ENCODE measurements around the gene UBE2D2. TPM values are rescaled to one million over a fixed set of nuclear protein-coding genes. Genes with fewer than 3 reads are reported as not detected.

UBE2D2 gene
- total and polyA plus RNA-seq, 2 of the 13 experiments (the other 11 are each of a cell fraction or from before 2014, with no cell fraction given), result 79.1 to 109 TPM

DNA sequence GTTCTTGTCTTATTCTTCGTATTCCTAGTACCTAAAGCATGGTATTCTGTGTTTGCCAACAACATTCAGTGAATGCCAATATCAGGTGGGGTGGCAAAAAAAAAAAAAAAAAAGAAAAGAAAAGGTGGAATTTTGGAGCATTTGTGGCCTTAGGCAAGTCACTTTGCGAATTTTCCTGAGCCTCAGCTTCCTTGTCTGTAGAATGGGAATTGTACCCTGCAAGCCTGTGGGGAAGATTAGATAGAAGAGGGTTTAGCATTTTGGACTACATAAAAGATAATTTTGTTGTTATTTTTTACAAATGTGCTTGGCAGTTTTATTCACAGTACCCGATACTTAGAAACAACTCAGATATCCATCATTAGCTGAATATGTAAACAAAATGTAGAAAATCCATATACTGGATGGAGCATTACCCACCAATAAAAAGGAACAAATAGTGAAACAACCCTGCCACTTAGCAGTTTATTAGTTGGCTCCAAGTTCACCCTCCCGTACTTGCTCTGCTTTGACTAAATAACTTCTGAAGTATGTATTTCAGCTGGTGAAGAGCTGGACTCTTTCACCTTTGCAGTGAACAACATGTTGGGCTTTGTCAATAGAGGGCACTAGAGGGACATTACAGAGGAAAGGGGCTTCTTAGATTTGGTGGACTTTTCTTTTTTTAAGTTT, 13.6 kb downstream of the UBE2D2 start (continued):
- TF ChIP-seq, protein P1, sequence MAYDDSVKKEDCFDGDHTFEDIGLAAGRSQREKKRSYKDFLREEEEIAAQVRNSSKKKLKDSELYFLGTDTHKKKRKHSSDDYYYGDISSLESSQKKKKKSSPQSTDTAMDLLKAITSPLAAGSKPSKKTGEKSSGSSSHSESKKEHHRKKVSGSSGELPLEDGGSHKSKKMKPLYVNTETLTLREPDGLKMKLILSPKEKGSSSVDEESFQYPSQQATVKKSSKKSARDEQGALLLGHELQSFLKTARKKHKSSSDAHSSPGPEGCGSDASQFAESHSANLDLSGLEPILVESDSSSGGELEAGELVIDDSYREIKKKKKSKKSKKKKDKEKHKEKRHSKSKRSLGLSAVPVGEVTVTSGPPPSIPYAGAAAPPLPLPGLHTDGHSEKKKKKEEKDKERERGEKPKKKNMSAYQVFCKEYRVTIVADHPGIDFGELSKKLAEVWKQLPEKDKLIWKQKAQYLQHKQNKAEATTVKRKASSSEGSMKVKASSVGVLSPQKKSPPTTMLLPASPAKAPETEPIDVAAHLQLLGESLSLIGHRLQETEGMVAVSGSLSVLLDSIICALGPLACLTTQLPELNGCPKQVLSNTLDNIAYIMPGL (CRISPR knock-in tag; IDR thresholded peaks at IDR 0.05; ENCODE audit: borderline replicate concordance in 1 of 2, low read depth in 1 of 2), result 0 out of 4 replicates have a peak, but pooled peaks of 1 of the 2 experiments have one; percentile 7
- TF ChIP-seq ZSCAN29 (CRISPR knock-in tag; conservative IDR thresholded peaks at IDR 0.05) (no peak), GTF3A (CRISPR knock-in tag; conservative IDR thresholded peaks at IDR 0.05) (no peak), PPARG (CRISPR knock-in tag; conservative IDR thresholded peaks at IDR 0.05) (no peak), NR2F2 (IDR thresholded peaks at IDR 0.05; ENCODE audit: borderline replicate concordance, low read depth) (no peak), TARDBP (CRISPR knock-in tag; IDR thresholded peaks at IDR 0.05) (no peak), ZFP36 (IDR thresholded peaks at IDR 0.05; ENCODE audit: borderline replicate concordance, low read depth, low read length, partially characterized antibody) (no peak), PCBP1 (IDR thresholded peaks at IDR 0.05; ENCODE audit: borderline replicate concordance, low read depth, low read length) (no peak), DPF2 (CRISPR knock-in tag; IDR thresholded peaks at IDR 0.05; ENCODE audit: borderline replicate concordance, low read depth) (no peak), THAP11 (CRISPR knock-in tag; IDR thresholded peaks at IDR 0.05) (0 out of 2 replicates have a peak, but pooled peaks have one; percentile 32), RCOR2 (CRISPR knock-in tag; IDR thresholded peaks at IDR 0.05) (0 out of 2 replicates have a peak, but pooled peaks have one; percentile 23), KLF13 (CRISPR knock-in tag; IDR thresholded peaks at IDR 0.05) (no peak), NCOA2 (CRISPR knock-in tag; IDR thresholded peaks at IDR 0.05) (no peak), CBX1 (IDR thresholded peaks at IDR 0.05; ENCODE audit: low read depth) (no peak)
- TF ChIP-seq, protein P2, sequence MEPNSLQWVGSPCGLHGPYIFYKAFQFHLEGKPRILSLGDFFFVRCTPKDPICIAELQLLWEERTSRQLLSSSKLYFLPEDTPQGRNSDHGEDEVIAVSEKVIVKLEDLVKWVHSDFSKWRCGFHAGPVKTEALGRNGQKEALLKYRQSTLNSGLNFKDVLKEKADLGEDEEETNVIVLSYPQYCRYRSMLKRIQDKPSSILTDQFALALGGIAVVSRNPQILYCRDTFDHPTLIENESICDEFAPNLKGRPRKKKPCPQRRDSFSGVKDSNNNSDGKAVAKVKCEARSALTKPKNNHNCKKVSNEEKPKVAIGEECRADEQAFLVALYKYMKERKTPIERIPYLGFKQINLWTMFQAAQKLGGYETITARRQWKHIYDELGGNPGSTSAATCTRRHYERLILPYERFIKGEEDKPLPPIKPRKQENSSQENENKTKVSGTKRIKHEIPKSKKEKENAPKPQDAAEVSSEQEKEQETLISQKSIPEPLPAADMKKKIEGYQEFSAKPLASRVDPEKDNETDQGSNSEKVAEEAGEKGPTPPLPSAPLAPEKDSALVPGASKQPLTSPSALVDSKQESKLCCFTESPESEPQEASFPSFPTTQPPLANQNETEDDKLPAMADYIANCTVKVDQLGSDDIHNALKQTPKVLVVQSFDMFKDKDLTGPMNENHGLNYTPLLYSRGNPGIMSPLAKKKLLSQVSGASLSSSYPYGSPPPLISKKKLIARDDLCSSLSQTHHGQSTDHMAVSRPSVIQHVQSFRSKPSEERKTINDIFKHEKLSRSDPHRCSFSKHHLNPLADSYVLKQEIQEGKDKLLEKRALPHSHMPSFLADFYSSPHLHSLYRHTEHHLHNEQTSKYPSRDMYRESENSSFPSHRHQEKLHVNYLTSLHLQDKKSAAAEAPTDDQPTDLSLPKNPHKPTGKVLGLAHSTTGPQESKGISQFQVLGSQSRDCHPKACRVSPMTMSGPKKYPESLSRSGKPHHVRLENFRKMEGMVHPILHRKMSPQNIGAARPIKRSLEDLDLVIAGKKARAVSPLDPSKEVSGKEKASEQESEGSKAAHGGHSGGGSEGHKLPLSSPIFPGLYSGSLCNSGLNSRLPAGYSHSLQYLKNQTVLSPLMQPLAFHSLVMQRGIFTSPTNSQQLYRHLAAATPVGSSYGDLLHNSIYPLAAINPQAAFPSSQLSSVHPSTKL (CRISPR knock-in tag; IDR thresholded peaks at IDR 0.05), result no peak
- TF ChIP-seq, protein P3, sequence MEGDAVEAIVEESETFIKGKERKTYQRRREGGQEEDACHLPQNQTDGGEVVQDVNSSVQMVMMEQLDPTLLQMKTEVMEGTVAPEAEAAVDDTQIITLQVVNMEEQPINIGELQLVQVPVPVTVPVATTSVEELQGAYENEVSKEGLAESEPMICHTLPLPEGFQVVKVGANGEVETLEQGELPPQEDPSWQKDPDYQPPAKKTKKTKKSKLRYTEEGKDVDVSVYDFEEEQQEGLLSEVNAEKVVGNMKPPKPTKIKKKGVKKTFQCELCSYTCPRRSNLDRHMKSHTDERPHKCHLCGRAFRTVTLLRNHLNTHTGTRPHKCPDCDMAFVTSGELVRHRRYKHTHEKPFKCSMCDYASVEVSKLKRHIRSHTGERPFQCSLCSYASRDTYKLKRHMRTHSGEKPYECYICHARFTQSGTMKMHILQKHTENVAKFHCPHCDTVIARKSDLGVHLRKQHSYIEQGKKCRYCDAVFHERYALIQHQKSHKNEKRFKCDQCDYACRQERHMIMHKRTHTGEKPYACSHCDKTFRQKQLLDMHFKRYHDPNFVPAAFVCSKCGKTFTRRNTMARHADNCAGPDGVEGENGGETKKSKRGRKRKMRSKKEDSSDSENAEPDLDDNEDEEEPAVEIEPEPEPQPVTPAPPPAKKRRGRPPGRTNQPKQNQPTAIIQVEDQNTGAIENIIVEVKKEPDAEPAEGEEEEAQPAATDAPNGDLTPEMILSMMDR (CRISPR knock-in tag; IDR thresholded peaks at IDR 0.05), result peak; percentile 63
- TF ChIP-seq, protein P4, sequence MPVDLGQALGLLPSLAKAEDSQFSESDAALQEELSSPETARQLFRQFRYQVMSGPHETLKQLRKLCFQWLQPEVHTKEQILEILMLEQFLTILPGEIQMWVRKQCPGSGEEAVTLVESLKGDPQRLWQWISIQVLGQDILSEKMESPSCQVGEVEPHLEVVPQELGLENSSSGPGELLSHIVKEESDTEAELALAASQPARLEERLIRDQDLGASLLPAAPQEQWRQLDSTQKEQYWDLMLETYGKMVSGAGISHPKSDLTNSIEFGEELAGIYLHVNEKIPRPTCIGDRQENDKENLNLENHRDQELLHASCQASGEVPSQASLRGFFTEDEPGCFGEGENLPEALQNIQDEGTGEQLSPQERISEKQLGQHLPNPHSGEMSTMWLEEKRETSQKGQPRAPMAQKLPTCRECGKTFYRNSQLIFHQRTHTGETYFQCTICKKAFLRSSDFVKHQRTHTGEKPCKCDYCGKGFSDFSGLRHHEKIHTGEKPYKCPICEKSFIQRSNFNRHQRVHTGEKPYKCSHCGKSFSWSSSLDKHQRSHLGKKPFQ (CRISPR knock-in tag; IDR thresholded peaks at IDR 0.05; ENCODE audit: insufficient replicate concordance), result no peak
- TF ChIP-seq, protein P5, sequence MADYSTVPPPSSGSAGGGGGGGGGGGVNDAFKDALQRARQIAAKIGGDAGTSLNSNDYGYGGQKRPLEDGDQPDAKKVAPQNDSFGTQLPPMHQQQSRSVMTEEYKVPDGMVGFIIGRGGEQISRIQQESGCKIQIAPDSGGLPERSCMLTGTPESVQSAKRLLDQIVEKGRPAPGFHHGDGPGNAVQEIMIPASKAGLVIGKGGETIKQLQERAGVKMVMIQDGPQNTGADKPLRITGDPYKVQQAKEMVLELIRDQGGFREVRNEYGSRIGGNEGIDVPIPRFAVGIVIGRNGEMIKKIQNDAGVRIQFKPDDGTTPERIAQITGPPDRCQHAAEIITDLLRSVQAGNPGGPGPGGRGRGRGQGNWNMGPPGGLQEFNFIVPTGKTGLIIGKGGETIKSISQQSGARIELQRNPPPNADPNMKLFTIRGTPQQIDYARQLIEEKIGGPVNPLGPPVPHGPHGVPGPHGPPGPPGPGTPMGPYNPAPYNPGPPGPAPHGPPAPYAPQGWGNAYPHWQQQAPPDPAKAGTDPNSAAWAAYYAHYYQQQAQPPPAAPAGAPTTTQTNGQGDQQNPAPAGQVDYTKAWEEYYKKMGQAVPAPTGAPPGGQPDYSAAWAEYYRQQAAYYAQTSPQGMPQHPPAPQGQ (CRISPR knock-in tag; IDR thresholded peaks at IDR 0.05; ENCODE audit: borderline replicate concordance), result no peak
